Measurements from ENCODE around the gene FAM20C. TPM values are rescaled to one million over a fixed set of nuclear protein-coding genes. Genes with fewer than 3 reads are reported as not detected.

FAM20C gene
- total RNA-seq, 1 donor from 2014 or later = 90.8 TPM

- intact Hi-C loops (cut with DNase I) = no loop called here
- Histone ChIP-seq H3K27ac (no peak overlapping the region), H3K4me3 (no peak overlapping the region), H3K4me1 (no peaks in the 10 kb centered on the region), H3K9me3 (no peaks in the 10 kb centered on the region), H3K36me3 (no peaks in the 10 kb centered on the region), H3K27me3 (no peaks in the 10 kb centered on the region)
- no peak for TF ChIP-seq CTCF (IDR thresholded peaks at IDR 0.05)
- no peak for DNase-seq (ENCODE audit: low spot score in 2 of 2)
Observed at GRCh38 chr7:169276-170172, 22.8 kb upstream of the FAM20C start.

- TF ChIP-seq CTCF (IDR thresholded peaks at IDR 0.05) = no peak
- intact Hi-C loops (cut with DNase I) = no loop called here
- H3K9me3 ChIP-seq = no peaks in the 10 kb centered on the region
- H3K36me3 ChIP-seq = no peaks in the 10 kb centered on the region
- H3K4me1 ChIP-seq = no peaks in the 10 kb centered on the region
- H3K4me3 ChIP-seq = no peak overlapping the region
- H3K27me3 ChIP-seq = no peaks in the 10 kb centered on the region
- H3K27ac ChIP-seq = no peak overlapping the region
- DNase-seq (ENCODE audit: low spot score in 2 of 2) = no peak
Observed at GRCh38 chr7:170551-171363, 21.6 kb upstream of the FAM20C start.

GRCh38 chr7:171364-171904 lies 20.9 kb upstream of the FAM20C start:
- Histone ChIP-seq H3K36me3 (no peaks in the 10 kb centered on the region), H3K27ac (no peak overlapping the region), H3K9me3 (no peaks in the 10 kb centered on the region), H3K4me3 (no peak overlapping the region), H3K4me1 (no peaks in the 10 kb centered on the region), H3K27me3 (no peaks in the 10 kb centered on the region)
- DNase-seq (ENCODE audit: low spot score in 2 of 2) = no peak
- TF ChIP-seq CTCF (IDR thresholded peaks at IDR 0.05) = no peak
- intact Hi-C loops (cut with DNase I) = no loop called here

- H3K9me3 ChIP-seq = no peaks in the 10 kb centered on the region
- H3K4me3 ChIP-seq = no peak overlapping the region
- no peak overlapping the region for H3K27ac ChIP-seq
- intact Hi-C loops (cut with DNase I) = no loop called here
- TF ChIP-seq CTCF (IDR thresholded peaks at IDR 0.05) = no peak
- no peak for DNase-seq (ENCODE audit: low spot score in 2 of 2)
- H3K27me3 ChIP-seq = no peaks in the 10 kb centered on the region
- H3K4me1 ChIP-seq = no peaks in the 10 kb centered on the region
- H3K36me3 ChIP-seq = no peaks in the 10 kb centered on the region
Observed at GRCh38 chr7:171912-172515, 20.4 kb upstream of the FAM20C start.

- H3K9me3 ChIP-seq = no peaks in the 10 kb centered on the region
- no peak overlapping the region for H3K27ac ChIP-seq
- intact Hi-C loops (cut with DNase I) = no loop called here
- no peak for DNase-seq (ENCODE audit: low spot score in 2 of 2)
- TF ChIP-seq CTCF (IDR thresholded peaks at IDR 0.05) = no peak
- no peaks in the 10 kb centered on the region for H3K36me3 ChIP-seq
- H3K4me3 ChIP-seq = no peak overlapping the region
- no peaks in the 10 kb centered on the region for H3K4me1 ChIP-seq
- no peaks in the 10 kb centered on the region for H3K27me3 ChIP-seq
Observed at GRCh38 chr7:173209-173918, 19.0 kb upstream of the FAM20C start.
